Activated CD8-positive, alpha-beta memory T cell treated with anti-CD3 and anti-CD28 coated beads, Interleukin-2, amount 50 U/mL, for 1 hour (primary cell): ENCODE results near the gene CYP19A1.

Experiments used
- DNase-seq: peaks from one replicate; pipeline ENCODE4 v3.0.0-alpha.2; 2020; ENCODE audit errors: extremely low read depth

CYP19A1 gene

GRCh38 chr15:51359981-51360380 lies 21.6 kb upstream of the CYP19A1 start:
- DNase-seq = no peak

DNA sequence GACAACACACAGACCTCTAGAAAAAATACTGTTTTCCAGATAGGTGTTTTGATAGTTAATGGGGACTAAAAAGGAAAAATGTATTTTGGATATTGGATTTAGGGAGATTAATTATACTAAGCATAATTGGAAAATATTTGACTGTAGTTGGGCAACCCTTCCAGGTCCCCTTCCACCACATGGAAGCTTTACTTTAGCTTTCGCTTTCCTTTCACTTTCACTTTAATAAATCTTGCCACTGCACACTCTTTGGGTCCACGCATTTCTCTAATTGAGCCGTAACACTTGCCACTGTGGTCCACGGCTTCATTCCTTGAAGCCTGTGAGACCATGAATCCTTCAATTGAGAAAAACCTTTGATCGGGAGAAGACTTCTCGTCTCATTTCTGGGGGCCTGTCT lies 18.6 kb upstream of the CYP19A1 start:
- no peak for DNase-seq

GRCh38 chr15:51356147-51356546 lies 17.8 kb upstream of the CYP19A1 start:
- no peak for DNase-seq

GRCh38 chr15:51355096-51355495 lies 16.7 kb upstream of the CYP19A1 start:
- DNase-seq = no peak

DNA sequence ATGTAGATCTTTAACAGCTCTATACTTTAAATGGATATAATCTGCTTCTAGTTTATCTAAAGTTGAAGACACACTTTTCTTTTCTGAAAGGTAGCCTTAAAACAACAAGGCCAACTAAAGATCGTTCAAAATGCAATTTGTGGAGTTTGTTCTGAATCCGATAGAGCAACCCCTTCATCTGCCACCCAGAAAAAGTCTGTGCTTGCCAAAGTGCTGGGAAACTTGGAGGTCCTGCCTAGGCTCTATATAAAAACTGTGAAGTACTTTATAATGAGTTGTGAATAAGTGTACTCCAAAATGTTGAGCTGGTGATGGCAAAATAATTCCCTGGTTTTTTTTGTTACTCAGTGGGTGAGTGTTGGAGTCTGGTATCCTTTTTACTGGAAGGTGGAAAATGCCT lies 15.6 kb upstream of the CYP19A1 start:
- no peak for DNase-seq

- DNase-seq = no peak
These were observed 12.3 kb upstream of the CYP19A1 start for GRCh38 chr15:51350723-51351122.

- DNase-seq = no peak
These were observed 10.9 kb upstream of the CYP19A1 start for GRCh38 chr15:51349156-51349844.

DNA sequence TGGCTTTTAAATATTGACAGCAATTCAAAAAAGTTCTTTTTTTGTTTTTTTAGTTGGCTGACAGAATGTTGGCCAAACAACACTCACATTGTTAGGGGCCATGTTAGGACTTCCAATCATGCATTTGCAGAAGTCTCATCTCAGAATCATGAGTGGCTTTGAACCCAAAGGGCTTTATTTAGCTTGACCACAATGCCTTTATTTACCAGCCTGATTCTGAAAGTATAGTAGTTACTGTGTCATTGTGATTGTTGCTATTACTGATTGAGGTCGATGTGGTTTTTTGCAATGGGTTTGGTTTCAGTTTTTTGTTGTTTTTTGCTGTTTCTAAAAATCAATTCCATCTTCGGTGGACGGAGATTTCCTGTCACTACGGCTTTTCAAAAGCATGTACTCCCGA lies 10.3 kb upstream of the CYP19A1 start:
- DNase-seq = no peak

DNA sequence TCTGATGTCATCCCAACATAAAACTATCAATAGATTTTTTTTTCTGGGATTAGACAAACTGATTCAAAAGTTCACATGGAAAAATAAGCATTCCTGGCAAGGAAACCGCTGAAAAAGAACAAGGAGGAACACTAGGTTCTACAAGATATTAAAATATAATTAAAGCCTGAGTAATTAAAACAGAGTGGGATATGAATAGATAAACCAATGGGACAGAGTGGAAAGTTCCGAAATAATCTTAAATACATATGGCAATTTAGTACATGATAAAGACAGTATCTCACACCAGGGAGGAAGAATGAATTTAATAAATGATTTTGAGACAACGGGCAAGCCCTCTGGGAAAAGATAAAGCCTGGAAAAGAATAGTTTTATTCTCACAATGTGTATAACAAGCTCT lies 7.7 kb upstream of the CYP19A1 start:
- no peak for DNase-seq

GRCh38 chr15:51343466-51343865 lies 5.1 kb upstream of the CYP19A1 start:
- no peak for DNase-seq

DNA sequence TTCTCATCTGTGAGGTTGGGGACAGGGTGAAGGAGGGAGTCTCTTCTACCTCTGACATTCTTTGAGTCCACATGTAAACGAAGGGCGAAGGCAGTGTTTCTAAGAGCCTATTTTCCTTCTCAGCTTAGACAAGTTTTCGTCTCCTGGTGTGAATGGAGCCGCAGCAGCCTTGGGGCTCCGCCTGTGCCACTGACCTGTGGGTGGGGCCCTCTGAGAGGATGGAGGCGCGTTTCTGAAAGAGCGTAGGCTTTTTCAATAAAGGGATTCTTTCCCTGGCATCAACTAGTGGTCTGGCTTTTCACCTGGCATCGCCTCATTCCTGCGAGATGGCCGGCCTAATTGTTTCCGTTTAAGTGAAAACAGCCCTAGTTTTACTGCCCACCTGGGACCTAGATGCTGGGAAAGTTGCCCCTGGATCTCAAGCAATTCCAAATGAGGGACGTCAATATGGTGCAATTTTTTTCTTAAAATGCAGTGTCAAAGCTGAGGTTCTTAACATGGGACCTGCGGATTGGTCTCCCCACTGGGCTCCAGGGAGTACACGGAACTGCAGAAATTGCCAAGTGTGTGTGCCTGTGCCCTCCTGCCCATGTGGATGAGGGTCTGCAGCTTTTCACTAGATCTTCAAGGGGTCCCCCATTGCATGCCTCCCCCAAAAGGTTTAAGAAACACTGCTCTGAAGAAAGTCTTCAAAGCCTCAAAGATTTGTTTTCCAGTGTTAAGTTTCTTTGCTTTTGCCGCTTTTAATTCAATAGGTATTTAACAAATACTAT lies 4.0 kb upstream of the CYP19A1 start:
- no peak for DNase-seq

DNA sequence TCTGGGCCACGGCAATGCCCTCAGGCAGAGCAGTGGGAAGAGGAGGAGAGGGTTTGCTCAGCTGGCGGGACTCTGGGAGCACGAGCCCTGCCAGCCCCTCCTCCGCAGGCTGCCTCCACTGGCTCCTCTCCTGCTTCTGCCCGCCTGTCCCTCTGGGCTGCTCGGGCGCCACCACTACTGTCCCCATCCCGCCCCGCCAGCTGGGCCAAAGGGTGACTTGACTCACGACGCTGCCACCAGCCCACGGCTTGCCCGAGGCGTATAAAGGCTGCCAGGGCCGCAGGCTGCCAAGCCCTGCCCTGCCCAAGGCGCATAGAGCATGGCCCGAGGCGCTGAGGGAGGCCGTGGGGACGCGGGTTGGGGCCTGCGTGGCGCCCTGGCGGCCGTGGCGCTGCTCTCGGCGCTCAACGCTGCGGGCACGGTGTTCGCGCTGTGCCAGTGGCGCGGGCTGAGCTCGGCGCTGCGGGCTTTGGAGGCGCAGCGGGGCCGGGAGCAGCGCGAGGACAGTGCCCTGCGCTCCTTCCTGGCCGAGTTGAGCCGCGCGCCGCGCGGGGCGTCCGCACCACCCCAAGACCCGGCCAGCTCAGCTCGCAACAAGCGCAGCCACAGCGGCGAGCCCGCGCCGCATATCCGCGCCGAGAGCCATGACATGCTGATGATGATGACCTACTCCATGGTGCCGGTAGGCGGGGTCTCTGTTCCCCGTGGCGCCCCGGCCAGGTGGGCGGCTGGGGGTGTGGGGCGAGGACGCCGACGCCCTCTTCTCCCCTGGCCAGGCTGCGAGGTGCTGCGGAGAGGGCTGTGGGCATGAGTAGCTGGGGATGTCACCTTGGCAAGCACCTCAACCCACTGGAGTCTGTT lies 3.2 kb upstream of the CYP19A1 start, which contains the start of gene GLDN:
Gene GLDN (plus strand): TSS at position 290 of the 861 bp plus-strand sequence. CDS start 30 bp downstream, at position 320.
- DNase-seq = no peak

GRCh38 chr15:51335538-51336410 lies 2.6 kb downstream of the CYP19A1 start:
- DNase-seq = no peak

GRCh38 chr15:51335087-51335486 lies 3.3 kb downstream of the CYP19A1 start:
- no peak for DNase-seq

- DNase-seq = no peak
These were observed 4.4 kb downstream of the CYP19A1 start for GRCh38 chr15:51334011-51334451.

DNA sequence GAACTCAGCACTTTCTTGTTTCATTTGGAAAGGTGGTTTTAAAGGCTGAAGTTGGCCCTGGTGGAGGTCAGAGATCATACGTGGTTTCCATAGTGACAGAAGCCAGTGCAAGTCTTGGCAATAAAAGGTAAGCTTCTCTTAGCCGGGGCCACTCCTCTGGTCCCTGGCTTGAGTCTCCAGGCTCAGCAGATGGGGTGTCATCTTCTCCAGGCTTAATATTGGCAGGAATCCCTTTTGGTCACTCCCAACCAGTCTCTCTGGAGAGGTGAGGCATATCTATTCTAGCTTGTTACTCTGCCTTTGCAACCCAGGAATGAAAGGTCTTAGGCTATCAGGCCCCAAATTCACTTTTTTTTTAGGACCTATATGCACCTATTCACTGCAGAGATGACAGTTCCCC lies 4.8 kb downstream of the CYP19A1 start:
- DNase-seq = no peak

DNA sequence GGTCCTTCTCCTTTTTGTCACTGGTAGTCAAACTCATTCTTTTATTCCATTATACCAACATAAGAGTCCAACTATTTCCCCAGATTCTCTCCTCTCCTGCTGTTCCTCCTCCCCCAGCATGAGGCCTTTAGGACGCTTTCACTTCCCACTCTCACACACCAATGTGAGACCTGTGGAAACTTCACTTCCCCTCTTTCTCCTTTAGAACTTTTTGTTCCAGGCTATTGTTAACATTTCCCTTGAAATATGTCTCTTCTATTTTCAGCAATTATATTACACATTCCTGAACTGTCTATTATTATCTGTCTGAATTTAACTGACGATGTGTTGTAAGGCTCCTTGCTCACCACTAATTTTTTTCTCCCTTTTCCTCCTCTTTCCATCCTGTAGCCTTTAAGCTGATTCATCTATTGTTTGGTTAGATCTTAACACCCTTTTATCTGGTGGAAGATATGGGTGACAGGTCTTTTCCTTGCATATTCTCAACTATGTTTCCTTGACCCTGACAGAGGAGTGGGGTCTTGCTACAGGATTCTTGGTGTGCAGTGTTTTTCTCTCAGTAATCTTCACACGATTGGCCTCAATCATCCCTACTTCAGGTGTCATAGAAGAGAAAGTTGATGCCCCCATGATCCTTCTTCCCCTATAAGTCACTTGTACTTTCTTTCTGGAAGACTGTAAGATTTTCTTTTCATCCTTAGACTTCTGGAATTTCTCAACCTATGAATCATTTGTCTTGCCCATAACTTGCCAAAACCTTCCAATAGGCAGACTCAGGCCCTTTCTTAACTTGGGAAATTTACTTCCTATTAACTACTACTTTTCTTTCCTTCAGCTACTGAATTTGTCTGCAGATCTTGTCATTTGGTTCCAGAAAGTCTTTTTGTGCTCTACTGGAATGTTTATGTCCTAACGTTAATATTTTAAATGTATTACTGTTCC lies 5.9 kb downstream of the CYP19A1 start:
- no peak for DNase-seq

DNA sequence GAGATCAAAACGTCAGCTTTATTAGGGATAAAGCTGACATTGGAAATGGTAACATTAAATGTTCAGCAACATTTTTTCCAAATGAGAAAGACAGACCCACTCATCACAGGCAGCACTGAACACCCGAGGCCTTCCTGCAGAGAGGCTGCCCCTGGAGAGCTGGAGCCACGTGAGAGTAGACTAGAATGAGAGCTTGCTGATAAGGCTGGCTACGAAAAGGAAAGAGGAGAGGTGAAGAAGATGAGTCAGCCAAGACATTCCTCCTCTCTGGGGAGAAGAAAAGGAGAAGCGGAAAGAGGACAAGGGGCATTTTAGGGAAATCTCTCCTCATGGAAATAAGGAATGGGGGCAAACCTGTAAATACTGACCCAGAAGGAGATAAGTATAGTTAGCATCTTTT lies 7.3 kb downstream of the CYP19A1 start:
- DNase-seq = no peak

- no peak for DNase-seq
These were observed 9.5 kb downstream of the CYP19A1 start for GRCh38 chr15:51328926-51329325.

- DNase-seq = no peak
These were observed 11.3 kb downstream of the CYP19A1 start for GRCh38 chr15:51327081-51327480.
